HG03558 (cell line): ENCODE results near the gene GLUL.
"Not testable (repeated sequence)": the region's sequence is repeated elsewhere in the genome, so short reads cannot be mapped to it uniquely, and the experiment has no call there.

ENCODE experiments used
- ATAC-seq: cut with Tn5 transposase; IDR thresholded peaks from one replicate; pipeline ENCODE4 v1.9.1; 2021; ENCODE audit warnings: moderate number of reproducible peaks; ENCODE audit not compliant: unreplicated experiment; ENCODE audit errors: extremely low read depth

The GLUL gene

DNA sequence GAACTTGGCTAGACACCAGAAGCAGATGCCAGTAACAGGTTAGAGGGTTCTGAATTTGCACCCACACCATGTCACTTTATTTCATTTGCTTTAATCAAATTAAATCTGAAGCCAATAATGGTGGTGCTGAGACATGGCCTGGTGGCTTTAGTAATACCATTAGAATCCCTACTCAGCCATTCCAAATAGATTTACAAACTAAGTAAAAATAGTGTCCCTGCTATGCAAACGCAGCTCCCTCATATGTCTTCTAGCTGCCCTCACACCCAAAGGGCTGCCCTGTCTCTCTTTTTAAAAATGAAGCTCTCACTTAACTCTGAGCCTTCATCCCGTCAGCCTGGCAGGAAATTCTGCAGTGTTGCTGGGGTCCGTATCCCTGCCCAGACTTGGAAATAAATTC is 21.1 kb downstream of the GLUL start:
- ATAC-seq, result no peak

GRCh38 chr1:182368903-182369302 is 22.7 kb downstream of the GLUL start:
- ATAC-seq, result no peak

- ATAC-seq, result no peak
These were observed 23.2 kb downstream of the GLUL start for GRCh38 chr1:182368358-182368757.

GRCh38 chr1:182367926-182368325 is 23.7 kb downstream of the GLUL start:
- ATAC-seq, result no peak

- ATAC-seq, result no peak
These were observed 25.0 kb downstream of the GLUL start for GRCh38 chr1:182366596-182366995.

GRCh38 chr1:182359645-182360044 is 31.9 kb downstream of the GLUL start:
- ATAC-seq, result no peak

DNA sequence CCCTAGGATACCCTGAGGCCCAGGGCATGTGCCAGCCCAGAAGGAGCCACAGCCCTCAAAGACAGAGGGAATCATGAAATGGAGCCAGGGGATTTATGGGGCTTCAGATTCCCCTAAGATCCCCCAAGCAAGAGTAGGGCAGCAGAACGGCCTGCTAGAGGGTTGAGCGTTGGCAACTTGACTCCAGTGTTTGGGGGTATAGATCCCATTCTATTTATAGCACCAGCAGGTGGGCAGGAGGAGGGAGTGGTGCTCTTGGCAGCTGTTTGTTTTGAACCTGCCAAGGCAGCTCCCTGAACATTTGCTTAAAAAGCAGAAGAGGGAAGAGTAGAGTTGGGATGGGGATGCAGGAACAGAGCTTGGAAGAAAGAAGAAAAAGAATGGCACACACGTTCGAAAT is 33.7 kb downstream of the GLUL start:
- ATAC-seq, result no peak

DNA sequence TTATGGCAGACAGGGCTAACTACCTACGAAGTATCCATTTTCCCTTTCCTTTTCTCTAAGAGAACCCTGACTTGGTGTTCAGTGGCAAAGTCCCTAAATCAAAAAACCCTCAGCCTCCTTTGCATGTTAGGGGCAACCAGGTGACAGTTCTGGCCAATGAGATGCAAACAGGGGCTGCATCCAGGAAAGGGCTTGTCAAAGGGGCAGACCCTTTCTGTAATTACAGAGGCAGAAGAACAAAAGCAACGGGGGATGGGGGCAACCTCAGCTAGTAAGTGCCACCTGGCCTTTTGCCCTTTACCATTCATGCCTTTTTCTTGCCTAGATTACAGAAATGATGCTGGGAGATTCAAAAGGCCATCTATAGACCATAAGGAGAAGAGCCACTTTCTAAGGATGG is 34.4 kb downstream of the GLUL start:
- no peak for ATAC-seq

DNA sequence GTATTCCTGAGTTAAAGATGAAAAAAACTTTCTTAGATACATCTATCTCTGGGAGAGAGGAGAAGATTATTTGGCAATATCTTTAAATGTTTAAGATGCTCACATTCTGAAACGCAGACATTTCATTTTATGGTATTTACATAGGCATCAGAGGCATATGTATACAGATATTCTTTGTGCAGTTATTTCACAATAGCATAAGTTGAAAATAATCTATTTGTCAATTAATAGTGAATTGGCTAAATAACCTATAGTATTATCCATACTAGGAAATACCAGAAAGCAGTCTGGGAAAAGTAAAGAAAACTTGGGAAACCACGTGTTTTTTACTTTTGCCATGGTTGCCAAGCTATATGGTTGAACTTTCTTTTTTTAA is 35.9 kb downstream of the GLUL start:
- ATAC-seq, result no peak

DNA sequence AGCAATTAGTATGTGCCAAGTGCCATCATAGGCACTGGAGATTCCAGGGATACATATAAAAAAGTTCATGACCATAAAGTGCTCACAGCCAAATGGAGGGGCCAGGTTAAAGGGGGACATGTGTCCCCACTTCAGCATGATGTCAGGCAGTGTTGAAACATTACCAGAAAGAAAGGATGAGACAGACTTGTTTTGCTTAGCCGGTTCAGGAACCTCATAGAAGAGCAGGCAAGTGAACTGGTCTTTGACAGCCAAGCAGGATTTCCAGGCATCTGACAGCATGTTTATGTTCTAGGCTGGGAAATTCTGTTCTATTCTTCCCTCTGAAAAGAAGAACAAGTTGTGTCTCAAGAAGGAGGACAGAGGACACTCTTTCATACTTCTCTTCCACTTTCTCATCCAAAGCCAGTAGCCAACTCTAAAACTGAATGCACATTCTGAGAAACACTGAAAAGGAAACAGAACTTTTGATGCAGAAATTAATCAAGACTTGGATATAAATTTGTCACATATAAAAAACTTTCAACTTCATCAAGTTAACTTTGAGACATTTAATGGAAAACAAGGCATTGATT is 39.7 kb downstream of the GLUL start:
- ATAC-seq, result no peak

DNA sequence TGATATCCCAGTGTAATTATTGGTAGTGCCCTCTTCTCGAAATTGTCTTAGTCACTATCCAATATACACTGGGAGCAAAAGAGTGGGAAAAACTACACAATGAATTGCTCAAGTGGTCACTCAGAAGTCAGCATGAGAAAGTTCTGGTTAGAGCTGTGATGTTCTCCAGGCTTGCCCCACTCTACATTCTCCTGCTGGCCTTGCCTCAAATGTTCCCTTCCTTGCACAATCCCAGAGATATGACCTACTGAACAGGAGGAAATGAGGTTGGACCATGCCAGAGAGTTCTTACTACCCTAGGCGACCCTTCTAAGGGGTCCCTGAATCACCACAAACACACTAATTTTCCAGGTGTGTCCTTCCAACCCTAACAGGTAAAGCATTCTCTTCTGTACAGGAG is 40.8 kb downstream of the GLUL start:
- no peak for ATAC-seq

DNA sequence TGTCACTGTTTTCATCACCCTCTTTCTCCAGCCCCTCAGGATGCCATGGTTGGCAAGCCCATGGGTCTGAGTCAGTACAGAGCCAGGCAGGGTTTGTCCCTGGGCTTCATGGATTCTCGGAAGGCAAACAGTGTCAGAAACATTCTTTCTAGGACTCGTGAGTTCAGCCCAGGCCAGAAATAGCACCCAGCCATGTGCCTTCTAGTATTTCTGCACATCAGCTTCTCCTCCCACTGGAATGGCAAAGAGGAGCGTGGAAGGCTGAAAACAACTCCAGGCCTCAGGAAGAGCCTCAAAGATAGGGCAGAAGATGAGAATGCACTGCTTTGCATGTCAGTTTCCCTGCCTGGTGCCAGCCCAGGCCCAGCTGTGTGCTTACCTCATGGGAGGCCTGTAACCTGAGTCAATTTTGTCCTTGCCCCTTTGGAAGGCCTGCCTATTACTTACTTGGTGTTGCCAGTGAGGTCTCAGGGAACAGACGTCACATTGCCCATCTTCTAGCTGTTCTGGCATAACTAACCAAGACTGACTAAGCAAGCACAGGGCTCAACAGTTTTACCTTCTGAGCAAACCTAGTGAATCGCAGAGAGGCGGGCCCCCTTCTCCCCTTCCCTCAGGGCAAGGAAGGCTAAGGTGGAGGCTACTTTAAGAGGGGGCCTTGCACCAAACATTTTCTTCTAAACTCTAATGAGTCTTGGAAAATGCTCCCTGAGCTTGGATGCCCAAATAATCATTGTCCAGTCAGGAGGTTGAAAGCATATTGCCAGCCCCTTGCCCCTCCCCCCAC is 42.4 kb downstream of the GLUL start:
- ATAC-seq, result no peak

GRCh38 chr1:182347019-182347418 is 44.6 kb downstream of the GLUL start:
- no peak for ATAC-seq

- ATAC-seq, result no peak
These were observed 51.1 kb downstream of the GLUL start for GRCh38 chr1:182340233-182341058.

DNA sequence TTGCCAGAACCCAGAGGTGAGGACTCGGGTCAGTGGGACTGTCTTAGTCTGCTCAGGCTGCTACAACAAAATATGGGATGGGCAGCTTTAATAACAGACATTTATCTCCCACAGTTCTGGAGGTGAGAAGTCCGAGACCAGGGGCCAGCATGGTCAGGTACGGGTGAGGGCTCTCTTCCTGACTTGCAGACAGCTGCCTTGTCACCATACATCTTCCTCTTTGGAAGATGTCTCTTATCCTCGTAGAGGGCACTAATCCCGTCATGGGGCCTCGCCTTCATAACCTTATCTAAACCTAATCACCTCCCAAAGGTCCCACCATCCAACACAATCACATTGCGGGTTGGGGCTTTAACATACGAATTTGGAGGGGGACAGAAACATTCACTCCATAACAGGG is 51.9 kb downstream of the GLUL start:
- ATAC-seq, result no peak

DNA sequence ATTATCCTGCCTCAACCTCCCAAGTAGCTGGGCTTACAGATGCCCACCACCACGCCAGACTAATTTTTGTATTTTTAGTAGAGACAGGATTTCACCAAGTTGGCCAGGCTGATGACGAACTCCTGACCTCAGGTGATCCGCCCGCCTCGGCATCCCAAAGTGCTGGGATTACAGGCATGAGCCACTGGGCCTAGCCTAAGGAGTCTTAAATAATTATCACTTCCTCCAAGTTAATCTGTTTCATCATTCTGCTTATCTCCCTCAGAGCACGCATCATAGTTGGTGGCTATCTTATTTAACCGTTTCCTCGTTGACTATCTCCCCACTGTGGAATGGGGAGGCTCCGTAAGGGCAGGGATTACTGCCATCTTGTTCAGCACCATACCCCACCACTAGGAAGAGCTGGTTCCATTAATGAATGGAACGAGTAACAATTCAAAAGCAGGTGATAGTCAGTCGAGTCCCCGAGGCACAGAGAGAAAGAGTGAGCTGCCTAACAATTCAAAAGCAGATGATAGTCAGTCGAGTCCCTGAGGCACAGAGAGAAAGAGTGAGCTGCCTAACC is 52.7 kb downstream of the GLUL start:
- no peak for ATAC-seq

- no peak for ATAC-seq
These were observed 53.6 kb downstream of the GLUL start for GRCh38 chr1:182337736-182338571.

DNA sequence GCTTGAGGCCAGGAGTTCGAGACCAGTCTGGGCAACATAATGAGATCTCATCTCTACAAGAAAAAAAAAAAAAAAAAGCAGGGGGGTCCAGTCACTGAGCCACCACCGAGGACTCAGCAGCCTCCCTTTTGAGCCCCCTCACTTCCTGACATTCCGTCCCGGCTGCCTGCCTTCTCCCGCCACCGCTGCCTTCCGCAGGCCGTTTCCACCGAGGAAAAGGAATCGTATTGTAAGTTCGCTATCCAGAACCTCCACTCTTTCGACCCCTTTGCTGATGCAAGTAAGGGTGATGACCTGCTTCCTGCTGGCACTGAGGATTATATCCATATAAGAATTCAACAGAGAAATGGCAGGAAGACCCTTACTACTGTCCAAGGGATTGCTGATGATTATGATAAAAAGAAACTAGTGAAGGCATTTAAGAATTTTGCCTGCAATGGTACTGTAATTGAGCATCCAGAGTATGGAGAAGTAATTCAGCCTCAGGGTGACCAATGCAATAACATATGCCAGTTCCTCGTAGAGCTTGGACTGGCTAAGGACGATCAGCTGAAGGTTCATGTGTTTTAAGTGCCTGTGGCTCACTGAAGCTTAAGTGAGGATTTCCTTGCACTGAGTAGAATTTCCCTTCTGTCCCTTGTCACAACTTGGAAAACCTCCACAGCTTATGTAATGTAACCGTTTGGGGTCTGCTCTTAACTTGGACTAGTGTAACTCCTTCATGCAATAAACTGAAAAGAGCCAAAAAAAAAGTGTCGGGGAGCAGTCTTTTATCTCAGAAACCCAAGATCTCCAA is 55.6 kb downstream of the GLUL start:
- no peak for ATAC-seq

GRCh38 chr1:182333071-182333571 is 58.5 kb downstream of the GLUL start:
- not testable (repeated sequence) for ATAC-seq
